Left renal pelvis (tissue), 4 donors: ENCODE data around the gene RIMKLA. TPM values are rescaled to one million over a fixed set of nuclear protein-coding genes. Genes with fewer than 3 reads are reported as not detected.

ENCODE experiments used
- DNase-seq, 4 donors: peaks; one replicate each; pipeline ENCODE4 v3.0.0-alpha.2; 2013; ENCODE audit warnings: low read depth in 4 of 4, low spot score in 3 of 4
- polyA plus RNA-seq, 4 donors: library from polyadenylated mRNA; unstranded; fragments of 120-200 nt; gene quantifications; one replicate each; pipeline ENCODE4 v1.2.1, GENCODE V29; 2013; ENCODE audit not compliant: insufficient read length in 4 of 4

Gene RIMKLA
- polyA plus RNA-seq, 4 donors = 0.59 to 0.70 (median 0.64) TPM

GRCh38 chr1:42370876-42371549 lies 9.6 kb upstream of the RIMKLA start:
- DNase-seq = no peak

- DNase-seq = no peak
Observed at GRCh38 chr1:42372796-42373195, 7.8 kb upstream of the RIMKLA start.

GRCh38 chr1:42379794-42380585 lies 602 bp upstream of the RIMKLA start:
- DNase-seq = no peak

- DNase-seq = no peak
Observed at GRCh38 chr1:42381280-42381673, 685 bp downstream of the RIMKLA start.

- DNase-seq = no peak
Observed at GRCh38 chr1:42385283-42385682, 4.7 kb downstream of the RIMKLA start.

- DNase-seq = no peak
Observed at GRCh38 chr1:42386051-42386450, 5.5 kb downstream of the RIMKLA start.

GRCh38 chr1:42392255-42392654 lies 11.7 kb downstream of the RIMKLA start:
- DNase-seq = no peak

- DNase-seq = no peak
Observed at GRCh38 chr1:42392967-42393848, 12.6 kb downstream of the RIMKLA start.

- DNase-seq = no peak
Observed at GRCh38 chr1:42399315-42400100, 18.9 kb downstream of the RIMKLA start.

GRCh38 chr1:42403880-42404400 lies 23.3 kb downstream of the RIMKLA start:
- DNase-seq = no peak

GRCh38 chr1:42414551-42415496 lies 34.2 kb downstream of the RIMKLA start:
- no peak for DNase-seq

GRCh38 chr1:42417166-42417565 lies 36.6 kb downstream of the RIMKLA start:
- DNase-seq = no peak

- no peak for DNase-seq
Observed at GRCh38 chr1:42418516-42418915, 37.9 kb downstream of the RIMKLA start.

- DNase-seq = no peak
Observed at GRCh38 chr1:42419126-42419821, 38.7 kb downstream of the RIMKLA start.

- DNase-seq = no peak
Observed at GRCh38 chr1:42420121-42420520, 39.5 kb downstream of the RIMKLA start.

- peak; percentile 73 to 89 (median 78) for DNase-seq
Observed at GRCh38 chr1:42420911-42421585, 40.5 kb downstream of the RIMKLA start.

- no peak for DNase-seq
Observed at GRCh38 chr1:42422737-42423136, 42.1 kb downstream of the RIMKLA start.

GRCh38 chr1:42423681-42424080 lies 43.1 kb downstream of the RIMKLA start:
- no peak for DNase-seq
